Measurements from ENCODE around the gene CNTNAP2. TPM values are rescaled to one million over a fixed set of nuclear protein-coding genes. Genes with fewer than 3 reads are reported as not detected.

CNTNAP2 gene
- total RNA-seq, 3 donors from 2014 or later (not counting 1 experiment from before 2014, with no cell fraction given) = 0.18 to 1.1 TPM; not detected in 1

DNA sequence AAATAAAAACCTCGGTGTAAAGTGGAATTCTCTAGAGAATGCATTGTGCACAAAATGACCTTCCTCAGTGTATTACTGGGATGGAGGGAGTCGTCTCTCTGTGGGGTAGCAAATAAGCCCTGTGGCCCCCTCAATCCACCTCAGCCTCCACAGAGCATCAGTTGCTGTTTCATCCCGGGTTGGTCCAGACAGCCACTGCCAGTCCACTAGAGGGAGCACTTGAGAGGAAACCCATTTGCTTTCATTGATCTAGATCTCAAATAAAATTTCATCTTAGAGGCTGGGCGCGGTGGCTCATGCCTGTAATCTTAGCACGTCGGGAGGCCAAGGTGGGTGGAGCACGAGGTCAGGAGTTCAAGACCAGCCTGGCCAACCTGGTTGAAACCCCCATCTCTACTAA is 1128.7 kb downstream of the CNTNAP2 start:
- intact Hi-C loops (cut with micrococcal nuclease) = loop anchor here (5.0 kb wide), 1 partner anchor 1017 kb away; no protein-coding TSS in a partner anchor
- Histone ChIP-seq H3K4me3 (ENCODE audit: low read length) (no peak overlapping the region), H3K4me1 (ENCODE audit: control insufficient read depth, insufficient read depth, low read length) (peaks cover 3% of the 10 kb centered on the region), H3K9me3 (ENCODE audit: control insufficient read depth, insufficient read depth, low read length) (no peaks in the 10 kb centered on the region), H3K36me3 (ENCODE audit: control insufficient read depth, insufficient read depth, low read length) (no peaks in the 10 kb centered on the region), H3K27ac (ENCODE audit: low read length) (no peak overlapping the region), H3K27me3 (ENCODE audit: control insufficient read depth, insufficient read depth, low read length) (no peaks in the 10 kb centered on the region)
- Mint-ChIP-seq H3K27me3 (ENCODE audit: low read depth in 2 of 2) (no peaks in the 10 kb centered on the region), H3K4me3 (no peak overlapping the region), H3K36me3 (no peaks in the 10 kb centered on the region), H3K27ac (no peak overlapping the region), H3K4me1 (no peaks in the 10 kb centered on the region), H3K9me3 (no peaks in the 10 kb centered on the region)
- peak; percentile 33 for TF ChIP-seq CTCF (IDR thresholded peaks at IDR 0.05)
- DNase-seq = peak in 1 of 2 donors; percentile 2
- peak in 1 of 3 donors; percentile 42 for ATAC-seq
- 46% methylated on average over 7 of the region's 8 CpGs for WGBS (ENCODE audit: insufficient coverage)

DNA sequence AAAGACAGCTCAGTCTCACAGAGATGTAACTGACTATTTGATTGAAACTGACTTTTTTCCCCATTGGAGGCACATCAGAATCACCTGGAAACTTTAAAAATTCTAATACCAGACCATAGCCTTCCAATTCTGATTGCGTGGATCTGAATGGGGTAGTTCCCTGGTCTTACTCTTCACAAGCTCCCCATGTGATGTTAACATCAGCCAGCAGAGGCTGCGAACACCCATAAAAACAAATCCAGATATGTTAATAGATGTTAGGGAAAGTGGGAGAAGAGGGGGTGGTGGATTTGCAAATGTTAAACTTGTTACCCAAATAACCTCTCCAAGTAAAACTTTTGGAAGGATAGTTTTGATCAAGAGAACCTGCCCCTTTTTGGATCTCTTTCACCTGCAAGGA is 1133.4 kb downstream of the CNTNAP2 start:
- Histone ChIP-seq H3K27ac (ENCODE audit: low read length) (no peak overlapping the region), H3K27me3 (ENCODE audit: control insufficient read depth, insufficient read depth, low read length) (no peaks in the 10 kb centered on the region), H3K9me3 (ENCODE audit: control insufficient read depth, insufficient read depth, low read length) (no peaks in the 10 kb centered on the region), H3K36me3 (ENCODE audit: control insufficient read depth, insufficient read depth, low read length) (no peaks in the 10 kb centered on the region), H3K4me1 (ENCODE audit: control insufficient read depth, insufficient read depth, low read length) (peaks cover 3% of the 10 kb centered on the region), H3K4me3 (ENCODE audit: low read length) (no peak overlapping the region)
- H3K36me3 Mint-ChIP-seq = no peaks in the 10 kb centered on the region
- no peak overlapping the region for H3K27ac Mint-ChIP-seq
- H3K9me3 Mint-ChIP-seq = no peaks in the 10 kb centered on the region
- H3K4me1 Mint-ChIP-seq = no peaks in the 10 kb centered on the region
- no peaks in the 10 kb centered on the region for H3K27me3 Mint-ChIP-seq (ENCODE audit: low read depth in 2 of 2)
- H3K4me3 Mint-ChIP-seq = no peak overlapping the region
- no peak for ATAC-seq
- TF ChIP-seq CTCF (IDR thresholded peaks at IDR 0.05) = no peak
- DNase-seq = no peak
- 100% methylated on average over 1 of the region's 2 CpGs for WGBS (ENCODE audit: insufficient coverage)
- intact Hi-C loops (cut with micrococcal nuclease) = loop anchor here (5.0 kb wide), 1 partner anchor 1012 kb away; no protein-coding TSS in a partner anchor

DNA sequence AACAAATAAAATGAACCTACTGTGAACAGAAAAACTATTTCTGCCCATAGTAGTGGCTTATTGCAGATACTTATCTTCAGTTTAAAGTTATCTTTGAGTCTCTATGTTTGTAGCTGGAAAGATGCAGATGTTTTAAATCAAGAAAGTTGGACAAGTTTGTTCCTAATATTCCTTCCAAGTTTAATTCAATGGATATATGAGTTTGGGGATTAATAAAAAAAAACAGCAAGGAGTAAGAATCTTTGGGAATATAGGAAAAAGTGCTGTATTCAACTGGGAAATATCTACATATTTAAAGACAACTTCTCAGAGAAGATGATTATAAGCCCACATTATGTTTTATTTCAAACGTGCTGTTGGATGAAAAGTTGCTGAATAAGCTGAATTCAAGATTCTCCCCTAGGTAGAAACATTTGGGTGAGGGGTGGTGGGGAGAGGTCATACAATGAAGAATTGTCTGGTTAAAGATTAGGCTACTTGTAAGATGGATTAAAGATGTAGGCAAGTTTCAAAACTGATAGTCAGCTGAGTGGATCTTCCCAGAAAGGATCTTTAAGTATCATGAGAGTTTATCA is 1135.2 kb downstream of the CNTNAP2 start:
- no peak for ATAC-seq
- no peaks in the 10 kb centered on the region for H3K27me3 ChIP-seq (ENCODE audit: control insufficient read depth, insufficient read depth, low read length)
- no peak for TF ChIP-seq CTCF (IDR thresholded peaks at IDR 0.05)
- Mint-ChIP-seq H3K27ac (no peak overlapping the region), H3K4me1 (no peaks in the 10 kb centered on the region), H3K9me3 (peaks cover 0 to 3% of the 10 kb centered on the region in 2 donors), H3K4me3 (no peak overlapping the region), H3K36me3 (no peaks in the 10 kb centered on the region), H3K27me3 (ENCODE audit: low read depth in 2 of 2) (no peaks in the 10 kb centered on the region)
- no peaks in the 10 kb centered on the region for H3K9me3 ChIP-seq (ENCODE audit: control insufficient read depth, insufficient read depth, low read length)
- 89% methylated on average over 1 of the region's 1 CpG for WGBS (ENCODE audit: insufficient coverage)
- H3K36me3 ChIP-seq (ENCODE audit: control insufficient read depth, insufficient read depth, low read length) = no peaks in the 10 kb centered on the region
- intact Hi-C loops (cut with micrococcal nuclease) = no loop called here
- DNase-seq = no peak
- no peak overlapping the region for H3K27ac ChIP-seq (ENCODE audit: low read length)
- no peak overlapping the region for H3K4me3 ChIP-seq (ENCODE audit: low read length)
- H3K4me1 ChIP-seq (ENCODE audit: control insufficient read depth, insufficient read depth, low read length) = no peaks in the 10 kb centered on the region

- ATAC-seq (no peak), DNase-seq (no peak)
- 91% methylated on average over 1 of the region's 1 CpG for WGBS (ENCODE audit: insufficient coverage)
- no peaks in the 10 kb centered on the region for H3K27me3 Mint-ChIP-seq (ENCODE audit: low read depth in 2 of 2)
- H3K27ac Mint-ChIP-seq = no peak overlapping the region
- Histone ChIP-seq H3K9me3 (ENCODE audit: control insufficient read depth, insufficient read depth, low read length) (no peaks in the 10 kb centered on the region), H3K27me3 (ENCODE audit: control insufficient read depth, insufficient read depth, low read length) (no peaks in the 10 kb centered on the region), H3K36me3 (ENCODE audit: control insufficient read depth, insufficient read depth, low read length) (no peaks in the 10 kb centered on the region), H3K4me1 (ENCODE audit: control insufficient read depth, insufficient read depth, low read length) (peaks cover 6% of the 10 kb centered on the region), H3K4me3 (ENCODE audit: low read length) (no peak overlapping the region), H3K27ac (ENCODE audit: low read length) (no peak overlapping the region)
- TF ChIP-seq CTCF (IDR thresholded peaks at IDR 0.05) = no peak
- intact Hi-C loops (cut with micrococcal nuclease) = no loop called here
- no peak overlapping the region for H3K4me3 Mint-ChIP-seq
- no peaks in the 10 kb centered on the region for H3K36me3 Mint-ChIP-seq
- peaks cover 3% of the 10 kb centered on the region in 2 donors for H3K9me3 Mint-ChIP-seq
- H3K4me1 Mint-ChIP-seq = peaks cover 0 to 10% of the 10 kb centered on the region in 2 donors
Measured at GRCh38 chr7:147261693-147262092, 1145.1 kb downstream of the CNTNAP2 start.

Measured in natural killer cell (primary cell).